ENCODE data around the gene ZNF18.

DNA sequence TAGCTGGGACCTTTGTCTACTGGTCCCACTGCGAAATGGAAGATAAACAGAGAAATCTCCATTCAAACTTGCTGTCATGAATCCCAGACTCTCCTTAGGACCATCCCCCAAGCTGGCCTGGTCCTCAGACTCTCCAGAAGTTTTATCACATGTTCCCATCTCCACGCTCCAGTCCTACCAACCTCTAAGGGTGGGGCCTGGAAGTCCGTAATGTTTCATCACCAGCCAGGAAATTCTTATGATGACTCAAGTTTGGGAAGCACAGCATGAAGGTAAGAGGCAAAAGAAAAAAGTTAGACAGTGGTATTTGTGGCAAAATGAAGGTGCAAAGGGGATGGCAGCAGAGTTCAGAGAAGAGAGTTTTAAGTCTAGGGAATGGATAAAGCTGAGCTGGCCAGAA is 52.7 kb downstream of the ZNF18 start:
- TF ChIP-seq, protein P1, sequence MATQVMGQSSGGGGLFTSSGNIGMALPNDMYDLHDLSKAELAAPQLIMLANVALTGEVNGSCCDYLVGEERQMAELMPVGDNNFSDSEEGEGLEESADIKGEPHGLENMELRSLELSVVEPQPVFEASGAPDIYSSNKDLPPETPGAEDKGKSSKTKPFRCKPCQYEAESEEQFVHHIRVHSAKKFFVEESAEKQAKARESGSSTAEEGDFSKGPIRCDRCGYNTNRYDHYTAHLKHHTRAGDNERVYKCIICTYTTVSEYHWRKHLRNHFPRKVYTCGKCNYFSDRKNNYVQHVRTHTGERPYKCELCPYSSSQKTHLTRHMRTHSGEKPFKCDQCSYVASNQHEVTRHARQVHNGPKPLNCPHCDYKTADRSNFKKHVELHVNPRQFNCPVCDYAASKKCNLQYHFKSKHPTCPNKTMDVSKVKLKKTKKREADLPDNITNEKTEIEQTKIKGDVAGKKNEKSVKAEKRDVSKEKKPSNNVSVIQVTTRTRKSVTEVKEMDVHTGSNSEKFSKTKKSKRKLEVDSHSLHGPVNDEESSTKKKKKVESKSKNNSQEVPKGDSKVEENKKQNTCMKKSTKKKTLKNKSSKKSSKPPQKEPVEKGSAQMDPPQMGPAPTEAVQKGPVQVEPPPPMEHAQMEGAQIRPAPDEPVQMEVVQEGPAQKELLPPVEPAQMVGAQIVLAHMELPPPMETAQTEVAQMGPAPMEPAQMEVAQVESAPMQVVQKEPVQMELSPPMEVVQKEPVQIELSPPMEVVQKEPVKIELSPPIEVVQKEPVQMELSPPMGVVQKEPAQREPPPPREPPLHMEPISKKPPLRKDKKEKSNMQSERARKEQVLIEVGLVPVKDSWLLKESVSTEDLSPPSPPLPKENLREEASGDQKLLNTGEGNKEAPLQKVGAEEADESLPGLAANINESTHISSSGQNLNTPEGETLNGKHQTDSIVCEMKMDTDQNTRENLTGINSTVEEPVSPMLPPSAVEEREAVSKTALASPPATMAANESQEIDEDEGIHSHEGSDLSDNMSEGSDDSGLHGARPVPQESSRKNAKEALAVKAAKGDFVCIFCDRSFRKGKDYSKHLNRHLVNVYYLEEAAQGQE (IDR thresholded peaks at IDR 0.05; ENCODE audit: insufficient read depth in 1 of 2, low read depth in 2 of 2, low read length in 2 of 2) = no peak
- TF ChIP-seq TAF1 (IDR thresholded peaks at IDR 0.05; ENCODE audit: borderline replicate concordance, insufficient read depth, low read length) (no peak), POLR2AphosphoS5 (IDR thresholded peaks at IDR 0.05; ENCODE audit: low read depth, low read length) (no peak), SIN3A (IDR thresholded peaks at IDR 0.05; ENCODE audit: borderline replicate concordance, insufficient read depth, low read length) (no peak), FOXP2 (optimal IDR thresholded peaks at IDR 0.05; ENCODE audit: borderline replicate concordance, extremely low read depth, extremely low read length, insufficient read depth) (no peak)
